ENCODE measurements around the gene CEL. TPM values are rescaled to one million over a fixed set of nuclear protein-coding genes. Genes with fewer than 3 reads are reported as not detected.
"Not testable (repeated sequence)": the region's sequence is repeated elsewhere in the genome, so short reads cannot be mapped to it uniquely, and the experiment has no call there.

CEL gene
- total and polyA plus RNA-seq, 2 experiments from 2014 or later = 0.27 to 2.3 TPM

DNA sequence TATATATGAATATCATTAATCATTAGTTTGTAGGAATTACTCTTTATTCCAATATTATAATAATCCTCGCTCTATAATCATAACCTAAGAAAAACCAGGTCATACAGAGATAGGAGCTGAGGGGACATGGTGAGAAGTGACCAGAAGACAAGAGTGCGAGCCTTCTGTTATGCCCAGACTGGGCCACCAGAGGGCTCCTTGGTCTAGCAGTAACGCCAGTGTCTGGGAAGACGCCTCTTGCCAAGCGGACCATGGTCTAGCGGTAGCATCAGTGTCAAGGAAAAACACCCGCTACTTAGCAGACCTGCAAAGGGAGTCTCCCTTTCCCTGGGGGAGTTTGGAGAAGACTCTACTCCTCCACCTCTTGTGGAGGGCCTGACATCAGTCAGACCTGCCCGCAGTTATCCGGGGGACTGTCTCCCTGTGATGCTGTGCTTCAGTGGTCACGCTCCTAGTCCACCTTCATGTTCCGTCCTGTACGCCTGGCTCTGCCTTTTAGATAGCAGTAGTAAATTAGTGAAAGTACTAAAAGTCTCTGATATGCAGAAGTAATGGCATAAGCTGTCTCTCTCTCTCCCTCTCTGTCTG, 20.8 kb upstream of the CEL start:
- not testable (repeated sequence) for H3K9me2 ChIP-seq (ENCODE audit: insufficient read depth); ATAC-seq; H3K4me1 ChIP-seq (ENCODE audit: insufficient read depth); H3K4me3 ChIP-seq; H3K4me1 Mint-ChIP-seq; H3K9me3 Mint-ChIP-seq; H3K36me3 ChIP-seq (ENCODE audit: insufficient read depth); H3K27me3 ChIP-seq (ENCODE audit: insufficient read depth); H3K27ac Mint-ChIP-seq; H3K27me3 Mint-ChIP-seq (ENCODE audit: insufficient read depth, low read depth, poor library complexity); H3K4me2 ChIP-seq; H2AFZ ChIP-seq; H3K27ac ChIP-seq (ENCODE audit: low read depth); H3K4me3 Mint-ChIP-seq; H3F3A ChIP-seq (replicated peaks; ENCODE audit: low read depth)
- DNase-seq (ENCODE audit: low spot score) = peak; percentile 67
- peaks cover 41% of the 10 kb centered on the region for H3K79me2 ChIP-seq (replicated peaks; ENCODE audit: insufficient read depth)
- peaks cover 36% of the 10 kb centered on the region for H4K20me1 ChIP-seq (replicated peaks; ENCODE audit: insufficient read depth)
- peaks cover 49% of the 10 kb centered on the region for H3K36me3 Mint-ChIP-seq (ENCODE audit: low read depth)
- TF ChIP-seq, protein P1, sequence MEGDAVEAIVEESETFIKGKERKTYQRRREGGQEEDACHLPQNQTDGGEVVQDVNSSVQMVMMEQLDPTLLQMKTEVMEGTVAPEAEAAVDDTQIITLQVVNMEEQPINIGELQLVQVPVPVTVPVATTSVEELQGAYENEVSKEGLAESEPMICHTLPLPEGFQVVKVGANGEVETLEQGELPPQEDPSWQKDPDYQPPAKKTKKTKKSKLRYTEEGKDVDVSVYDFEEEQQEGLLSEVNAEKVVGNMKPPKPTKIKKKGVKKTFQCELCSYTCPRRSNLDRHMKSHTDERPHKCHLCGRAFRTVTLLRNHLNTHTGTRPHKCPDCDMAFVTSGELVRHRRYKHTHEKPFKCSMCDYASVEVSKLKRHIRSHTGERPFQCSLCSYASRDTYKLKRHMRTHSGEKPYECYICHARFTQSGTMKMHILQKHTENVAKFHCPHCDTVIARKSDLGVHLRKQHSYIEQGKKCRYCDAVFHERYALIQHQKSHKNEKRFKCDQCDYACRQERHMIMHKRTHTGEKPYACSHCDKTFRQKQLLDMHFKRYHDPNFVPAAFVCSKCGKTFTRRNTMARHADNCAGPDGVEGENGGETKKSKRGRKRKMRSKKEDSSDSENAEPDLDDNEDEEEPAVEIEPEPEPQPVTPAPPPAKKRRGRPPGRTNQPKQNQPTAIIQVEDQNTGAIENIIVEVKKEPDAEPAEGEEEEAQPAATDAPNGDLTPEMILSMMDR (conservative IDR thresholded peaks at IDR 0.05; ENCODE audit: low read depth in 2 of 2) = peak; percentile 61 to 81

DNA sequence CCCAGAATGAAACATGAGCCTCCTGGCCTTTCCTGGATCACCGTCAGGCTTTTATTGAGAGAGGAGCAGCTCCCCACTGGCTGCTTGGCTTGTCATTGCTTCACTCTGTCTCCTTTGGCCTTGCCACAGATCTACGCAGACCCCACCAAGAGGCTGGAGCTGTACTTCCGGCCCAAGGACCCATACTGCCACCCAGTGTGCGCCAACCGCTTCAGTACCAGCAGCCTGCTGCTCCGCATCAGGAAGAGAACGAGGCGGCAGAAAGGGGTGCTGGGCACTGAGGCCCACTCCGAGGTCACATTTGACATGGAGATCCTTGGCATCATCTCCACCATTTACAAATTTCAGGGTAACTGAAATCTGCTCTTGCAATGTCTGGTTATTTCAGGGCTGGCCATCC, 19.8 kb upstream of the CEL start:
- Histone ChIP-seq H3K27me3 (ENCODE audit: insufficient read depth) (no peaks in the 10 kb centered on the region), H3K4me1 (ENCODE audit: insufficient read depth) (no peaks in the 10 kb centered on the region), H3K4me2 (no peak overlapping the region), H3K79me2 (replicated peaks; ENCODE audit: insufficient read depth) (peaks cover 31% of the 10 kb centered on the region), H3F3A (replicated peaks; ENCODE audit: low read depth) (no peaks in the 10 kb centered on the region), H3K36me3 (ENCODE audit: insufficient read depth) (no peaks in the 10 kb centered on the region; the same call in none of the 2 replicates), H3K4me3 (no peak overlapping the region), H3K27ac (ENCODE audit: low read depth) (no peak overlapping the region), H2AFZ (no peak overlapping the region), H3K9me2 (ENCODE audit: insufficient read depth) (no peaks in the 10 kb centered on the region), H4K20me1 (replicated peaks; ENCODE audit: insufficient read depth) (peaks cover 29% of the 10 kb centered on the region)
- H3K27me3 Mint-ChIP-seq (ENCODE audit: insufficient read depth, low read depth, poor library complexity) = peaks cover 7% of the 10 kb centered on the region
- no peak for DNase-seq (ENCODE audit: low spot score)
- no peak overlapping the region for H3K4me3 Mint-ChIP-seq
- H3K9me3 Mint-ChIP-seq = no peaks in the 10 kb centered on the region
- H3K36me3 Mint-ChIP-seq (ENCODE audit: low read depth) = peaks cover 59% of the 10 kb centered on the region
- no peak for ATAC-seq
- H3K4me1 Mint-ChIP-seq = no peaks in the 10 kb centered on the region
- H3K27ac Mint-ChIP-seq = no peak overlapping the region
- TF ChIP-seq JUNB (IDR thresholded peaks at IDR 0.05; ENCODE audit: unreplicated experiment) (no peak), STAT1 (IDR thresholded peaks at IDR 0.05; ENCODE audit: unreplicated experiment) (no peak), EZH2 (IDR thresholded peaks at IDR 0.05; ENCODE audit: low read depth, unreplicated experiment) (no peak), ZNF331 (CRISPR knock-in tag; IDR thresholded peaks at IDR 0.05; ENCODE audit: low read depth) (no peak), NANOG (IDR thresholded peaks at IDR 0.05; ENCODE audit: borderline replicate concordance) (no peak), ZNF114 (CRISPR knock-in tag; IDR thresholded peaks at IDR 0.05) (no peak), EZH2phosphoT487 (IDR thresholded peaks at IDR 0.05; ENCODE audit: unreplicated experiment) (no peak)
- TF ChIP-seq, protein P2, sequence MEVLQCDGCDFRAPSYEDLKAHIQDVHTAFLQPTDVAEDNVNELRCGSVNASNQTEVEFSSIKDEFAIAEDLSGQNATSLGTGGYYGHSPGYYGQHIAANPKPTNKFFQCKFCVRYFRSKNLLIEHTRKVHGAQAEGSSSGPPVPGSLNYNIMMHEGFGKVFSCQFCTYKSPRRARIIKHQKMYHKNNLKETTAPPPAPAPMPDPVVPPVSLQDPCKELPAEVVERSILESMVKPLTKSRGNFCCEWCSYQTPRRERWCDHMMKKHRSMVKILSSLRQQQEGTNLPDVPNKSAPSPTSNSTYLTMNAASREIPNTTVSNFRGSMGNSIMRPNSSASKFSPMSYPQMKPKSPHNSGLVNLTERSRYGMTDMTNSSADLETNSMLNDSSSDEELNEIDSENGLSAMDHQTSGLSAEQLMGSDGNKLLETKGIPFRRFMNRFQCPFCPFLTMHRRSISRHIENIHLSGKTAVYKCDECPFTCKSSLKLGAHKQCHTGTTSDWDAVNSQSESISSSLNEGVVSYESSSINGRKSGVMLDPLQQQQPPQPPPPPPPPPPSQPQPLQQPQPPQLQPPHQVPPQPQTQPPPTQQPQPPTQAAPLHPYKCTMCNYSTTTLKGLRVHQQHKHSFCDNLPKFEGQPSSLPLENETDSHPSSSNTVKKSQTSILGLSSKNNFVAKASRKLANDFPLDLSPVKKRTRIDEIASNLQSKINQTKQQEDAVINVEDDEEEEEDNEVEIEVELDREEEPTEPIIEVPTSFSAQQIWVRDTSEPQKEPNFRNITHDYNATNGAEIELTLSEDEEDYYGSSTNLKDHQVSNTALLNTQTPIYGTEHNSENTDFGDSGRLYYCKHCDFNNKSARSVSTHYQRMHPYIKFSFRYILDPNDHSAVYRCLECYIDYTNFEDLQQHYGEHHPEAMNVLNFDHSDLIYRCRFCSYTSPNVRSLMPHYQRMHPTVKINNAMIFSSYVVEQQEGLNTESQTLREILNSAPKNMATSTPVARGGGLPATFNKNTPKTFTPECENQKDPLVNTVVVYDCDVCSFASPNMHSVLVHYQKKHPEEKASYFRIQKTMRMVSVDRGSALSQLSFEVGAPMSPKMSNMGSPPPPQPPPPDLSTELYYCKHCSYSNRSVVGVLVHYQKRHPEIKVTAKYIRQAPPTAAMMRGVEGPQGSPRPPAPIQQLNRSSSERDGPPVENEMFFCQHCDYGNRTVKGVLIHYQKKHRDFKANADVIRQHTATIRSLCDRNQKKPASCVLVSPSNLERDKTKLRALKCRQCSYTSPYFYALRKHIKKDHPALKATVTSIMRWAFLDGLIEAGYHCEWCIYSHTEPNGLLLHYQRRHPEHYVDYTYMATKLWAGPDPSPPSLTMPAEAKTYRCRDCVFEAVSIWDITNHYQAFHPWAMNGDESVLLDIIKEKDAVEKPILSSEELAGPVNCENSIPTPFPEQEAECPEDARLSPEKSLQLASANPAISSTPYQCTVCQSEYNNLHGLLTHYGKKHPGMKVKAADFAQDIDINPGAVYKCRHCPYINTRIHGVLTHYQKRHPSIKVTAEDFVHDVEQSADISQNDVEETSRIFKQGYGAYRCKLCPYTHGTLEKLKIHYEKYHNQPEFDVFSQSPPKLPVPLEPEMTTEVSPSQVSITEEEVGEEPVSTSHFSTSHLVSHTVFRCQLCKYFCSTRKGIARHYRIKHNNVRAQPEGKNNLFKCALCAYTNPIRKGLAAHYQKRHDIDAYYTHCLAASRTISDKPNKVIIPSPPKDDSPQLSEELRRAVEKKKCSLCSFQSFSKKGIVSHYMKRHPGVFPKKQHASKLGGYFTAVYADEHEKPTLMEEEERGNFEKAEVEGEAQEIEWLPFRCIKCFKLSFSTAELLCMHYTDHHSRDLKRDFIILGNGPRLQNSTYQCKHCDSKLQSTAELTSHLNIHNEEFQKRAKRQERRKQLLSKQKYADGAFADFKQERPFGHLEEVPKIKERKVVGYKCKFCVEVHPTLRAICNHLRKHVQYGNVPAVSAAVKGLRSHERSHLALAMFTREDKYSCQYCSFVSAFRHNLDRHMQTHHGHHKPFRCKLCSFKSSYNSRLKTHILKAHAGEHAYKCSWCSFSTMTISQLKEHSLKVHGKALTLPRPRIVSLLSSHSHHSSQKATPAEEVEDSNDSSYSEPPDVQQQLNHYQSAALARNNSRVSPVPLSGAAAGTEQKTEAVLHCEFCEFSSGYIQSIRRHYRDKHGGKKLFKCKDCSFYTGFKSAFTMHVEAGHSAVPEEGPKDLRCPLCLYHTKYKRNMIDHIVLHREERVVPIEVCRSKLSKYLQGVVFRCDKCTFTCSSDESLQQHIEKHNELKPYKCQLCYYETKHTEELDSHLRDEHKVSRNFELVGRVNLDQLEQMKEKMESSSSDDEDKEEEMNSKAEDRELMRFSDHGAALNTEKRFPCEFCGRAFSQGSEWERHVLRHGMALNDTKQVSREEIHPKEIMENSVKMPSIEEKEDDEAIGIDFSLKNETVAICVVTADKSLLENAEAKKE (CRISPR knock-in tag; IDR thresholded peaks at IDR 0.05) = no peak
- TF ChIP-seq, protein P1 (conservative IDR thresholded peaks at IDR 0.05; ENCODE audit: low read depth in 2 of 2) = no peak
